Measurements from ENCODE around the gene FRAT1.
A peak's percentile ranks its signal among the peaks of the same experiment; 100 is the strongest.
"Not testable (repeated sequence)": the region's sequence is repeated elsewhere in the genome, so short reads cannot be mapped to it uniquely, and the experiment has no call there.

FRAT1 gene

DNA sequence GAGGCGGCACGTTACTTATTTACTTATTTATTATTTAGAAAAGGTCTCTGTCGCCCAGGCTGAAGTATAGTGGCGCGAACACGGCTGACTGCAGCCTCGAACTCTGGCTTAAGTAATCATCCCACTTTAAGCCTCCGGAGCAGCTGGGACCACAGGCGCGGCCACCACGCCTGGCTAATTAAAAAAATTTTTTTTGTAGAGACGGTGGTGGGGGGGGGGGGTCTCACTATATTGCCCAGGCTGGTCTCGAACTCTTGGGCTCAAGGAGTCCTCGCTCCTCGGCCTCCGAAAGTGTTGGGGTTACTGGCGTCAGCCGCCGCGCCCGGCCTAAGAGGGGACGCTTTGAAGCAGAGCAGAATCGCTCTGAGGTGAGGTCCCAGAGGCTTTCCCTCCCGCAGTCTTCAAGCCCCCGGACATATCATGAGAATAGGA, 16.1 kb downstream of the FRAT1 start:
- DNase-seq: no peak

DNA sequence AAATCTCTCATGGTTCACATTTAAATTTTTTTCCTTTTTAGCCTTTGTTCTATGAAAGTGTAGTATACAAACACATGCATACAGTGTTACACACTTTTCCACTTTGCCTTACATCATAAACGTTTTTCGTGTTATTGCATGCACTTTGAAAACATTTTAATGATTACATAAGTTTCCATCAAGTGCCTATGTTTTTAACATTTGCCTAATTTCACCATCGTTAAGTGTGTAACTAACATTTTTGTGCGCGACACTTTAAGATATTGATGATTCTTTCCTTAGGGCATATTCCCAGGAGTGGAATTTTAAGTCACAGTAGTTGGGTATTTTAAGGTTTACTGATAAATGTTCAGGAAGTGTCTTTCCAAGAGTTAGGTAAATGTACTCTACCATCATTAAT, 16.9 kb downstream of the FRAT1 start:
- no peak for DNase-seq

DNA sequence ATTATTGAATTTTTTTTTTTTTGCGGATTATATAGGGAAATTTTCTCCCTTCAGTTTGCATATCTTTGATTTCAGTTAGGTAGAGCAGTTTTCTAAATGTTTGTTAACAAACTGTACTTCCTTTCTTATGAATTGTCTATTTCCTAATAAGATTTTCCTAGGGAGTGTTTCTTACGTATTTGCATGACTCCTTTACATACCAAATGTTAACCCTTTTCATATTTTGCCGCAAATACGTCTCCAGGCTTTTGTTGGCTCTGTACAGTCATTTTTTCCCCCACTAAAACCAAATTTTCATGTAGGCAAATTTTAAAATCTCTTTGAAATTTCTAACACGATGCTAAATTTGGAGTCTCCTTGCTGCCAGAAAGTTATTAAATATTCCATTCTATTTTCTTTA, 17.4 kb downstream of the FRAT1 start:
- no peak for DNase-seq

DNA sequence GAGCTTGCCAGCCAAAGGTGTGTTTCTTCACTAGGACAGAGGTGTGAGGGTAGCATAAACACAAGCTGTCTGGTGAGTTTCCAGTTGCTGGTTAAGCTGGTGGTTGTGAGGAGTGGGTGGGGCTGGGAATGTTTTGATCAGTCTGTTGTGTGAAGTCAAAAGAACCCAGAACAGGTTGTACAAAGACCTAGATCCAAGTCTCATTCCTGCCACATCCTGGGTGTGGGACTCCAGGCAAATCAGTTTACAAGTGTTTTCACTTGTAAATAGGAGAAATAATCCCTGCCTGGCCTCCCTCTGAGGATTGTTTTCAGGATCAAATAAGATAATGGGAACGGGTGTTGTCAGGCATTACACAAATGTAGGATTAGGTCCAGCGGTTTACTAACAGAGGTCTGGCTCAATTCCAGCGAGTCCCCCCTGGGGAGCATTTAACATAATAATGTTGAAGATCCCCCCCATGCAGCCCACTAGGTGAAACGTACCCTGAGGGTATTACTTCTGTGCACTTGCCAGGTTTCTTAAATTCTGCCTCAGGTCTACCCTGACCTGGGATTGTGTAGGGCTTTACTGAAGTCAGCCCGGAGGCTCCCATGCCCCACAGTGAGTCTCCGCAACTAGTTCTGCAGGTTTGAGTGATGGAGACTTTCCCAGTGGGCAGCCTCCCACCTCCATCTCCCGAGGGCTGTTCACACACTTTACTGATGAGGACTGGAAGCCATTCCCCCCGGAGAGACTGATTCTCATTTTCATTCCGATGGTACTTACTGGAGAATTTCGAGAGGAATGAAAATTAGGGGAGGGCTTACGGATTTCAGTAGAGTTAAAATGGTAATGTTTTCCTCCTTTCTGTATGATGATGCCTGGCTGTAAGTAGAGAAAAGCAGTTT, 18.1 kb downstream of the FRAT1 start:
- peak; percentile 12 for DNase-seq

DNA sequence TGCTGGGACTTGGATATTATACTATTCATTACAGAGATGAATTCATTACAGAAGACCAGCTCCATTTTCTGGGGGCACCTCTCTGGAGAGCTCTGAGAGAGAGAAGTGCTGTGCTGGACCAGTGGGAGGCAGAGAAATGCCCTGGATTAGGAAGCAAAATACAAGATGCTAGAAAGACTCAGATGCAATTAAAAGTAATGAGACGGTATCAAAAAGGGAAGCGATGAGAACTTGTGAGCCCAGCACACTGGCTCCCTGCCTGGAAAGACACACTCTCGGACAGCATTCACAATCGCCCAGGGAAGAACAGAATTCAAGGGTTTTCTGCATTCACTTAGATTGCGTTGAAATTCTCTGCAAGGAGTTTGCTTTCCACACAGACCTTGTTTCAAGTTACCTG, 19.0 kb downstream of the FRAT1 start:
- DNase-seq: no peak

DNA sequence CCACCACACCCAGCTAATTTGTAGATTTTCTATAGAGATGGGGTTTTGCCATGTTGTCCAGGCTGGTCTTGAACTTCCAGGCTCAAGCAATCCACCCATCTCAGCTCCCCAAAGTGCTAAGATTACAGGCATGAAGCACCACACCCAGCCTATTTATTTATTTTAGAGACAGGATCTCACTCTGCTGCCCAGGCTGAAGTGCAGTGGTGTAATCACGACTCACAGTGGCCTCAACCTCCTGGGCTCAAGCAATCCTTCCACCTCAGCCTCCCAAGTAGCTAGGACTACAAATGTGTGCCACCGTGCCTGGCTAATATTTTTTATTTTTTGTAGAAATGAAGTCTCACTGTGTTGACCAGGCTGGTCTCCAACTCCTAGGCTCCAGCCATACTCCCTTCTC, 22.3 kb downstream of the FRAT1 start:
- no peak for DNase-seq

DNA sequence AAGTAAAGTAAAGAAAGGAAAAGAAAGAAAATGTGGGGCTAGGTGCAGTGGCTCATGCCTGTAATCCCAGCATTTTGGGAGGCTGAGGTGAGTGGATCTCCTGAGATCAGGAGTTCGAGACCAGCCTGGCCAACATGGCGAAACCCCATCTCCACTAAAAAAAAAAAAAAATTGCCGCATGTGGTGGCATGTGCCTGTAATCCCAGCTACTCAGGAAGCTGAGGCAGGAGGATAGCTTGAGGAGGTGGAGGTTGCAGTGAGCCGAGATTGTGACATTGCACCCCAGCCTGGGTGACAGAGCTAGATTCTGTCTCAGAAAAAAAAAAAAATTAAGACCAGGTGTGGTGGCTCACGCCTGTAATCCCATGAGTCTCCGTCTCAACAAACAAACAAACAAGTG, 24.6 kb downstream of the FRAT1 start:
- DNase-seq: not testable (repeated sequence)

DNA sequence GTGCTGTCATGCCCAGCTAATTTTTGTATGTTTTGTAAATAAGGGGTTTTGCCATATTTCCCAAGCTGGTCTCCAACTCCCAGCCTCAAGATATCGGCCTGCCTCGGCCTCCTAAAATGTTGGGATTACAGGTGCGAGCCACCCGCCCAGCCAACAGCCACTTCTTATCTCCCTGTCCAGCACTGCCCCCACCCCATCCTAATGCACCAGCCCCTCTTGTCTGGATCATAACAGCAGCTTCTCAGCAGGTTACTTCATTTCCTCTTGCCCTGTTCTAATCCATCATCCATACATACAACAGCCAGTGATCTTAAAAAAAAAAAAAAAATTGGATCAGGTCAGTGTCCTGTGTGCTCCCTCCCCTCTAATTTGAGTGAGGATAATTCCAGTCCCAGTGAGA, 28.2 kb downstream of the FRAT1 start:
- no peak for DNase-seq

DNA sequence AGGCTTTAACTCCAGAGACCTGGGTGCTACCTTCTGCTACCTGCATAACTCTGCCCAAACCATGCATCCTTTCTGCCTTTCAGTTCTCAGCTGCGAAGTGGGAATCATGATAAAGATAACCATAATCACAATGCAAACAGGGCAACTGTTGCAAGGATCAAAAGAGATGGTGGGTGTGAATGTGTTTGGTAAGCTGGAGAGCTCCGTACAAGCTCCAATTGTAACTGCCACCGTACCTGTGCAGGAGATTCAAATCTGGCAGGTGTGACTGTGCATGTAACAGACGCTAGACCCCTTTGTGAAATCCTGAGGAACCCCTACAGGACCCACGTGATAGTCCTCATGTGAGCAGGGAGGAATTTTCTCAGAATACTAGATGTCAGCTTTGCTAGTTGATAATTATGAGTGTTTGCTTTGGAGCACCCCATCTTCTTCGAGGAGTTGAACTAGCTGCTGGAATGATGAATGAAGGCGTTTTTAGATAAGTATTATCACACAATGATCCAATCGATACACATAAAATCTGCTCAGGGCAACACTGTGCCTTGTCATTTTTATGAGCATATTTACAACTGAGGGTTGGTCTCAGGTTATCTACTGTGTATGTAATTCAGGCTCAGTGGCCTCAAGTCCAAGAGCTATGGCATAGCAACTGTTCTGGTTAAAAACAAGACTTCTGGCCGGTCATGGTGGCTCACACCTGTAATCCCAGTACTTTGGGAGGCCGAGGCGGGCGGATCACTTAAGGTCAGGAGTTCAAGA, 30.9 kb downstream of the FRAT1 start:
- no peak for DNase-seq

DNA sequence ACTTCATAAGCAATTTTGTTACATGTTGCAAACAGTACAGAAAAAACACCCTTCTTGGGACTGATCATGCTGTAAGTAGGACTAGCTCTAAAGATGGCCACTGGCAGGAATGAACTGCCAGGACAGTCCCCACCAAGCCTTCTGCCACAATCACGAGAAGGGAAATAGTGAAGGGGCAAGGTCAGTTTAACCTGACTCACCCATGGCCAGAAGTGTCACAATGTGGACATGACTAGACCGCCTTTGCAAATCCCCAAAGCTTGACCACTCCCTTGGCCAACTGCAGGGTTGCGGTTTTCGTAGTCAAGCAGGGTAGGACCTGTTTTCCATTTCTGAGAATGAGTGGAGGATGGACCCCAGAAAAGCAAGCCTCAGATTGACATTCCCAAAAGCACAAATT, 34.9 kb downstream of the FRAT1 start:
- no peak for DNase-seq

DNA sequence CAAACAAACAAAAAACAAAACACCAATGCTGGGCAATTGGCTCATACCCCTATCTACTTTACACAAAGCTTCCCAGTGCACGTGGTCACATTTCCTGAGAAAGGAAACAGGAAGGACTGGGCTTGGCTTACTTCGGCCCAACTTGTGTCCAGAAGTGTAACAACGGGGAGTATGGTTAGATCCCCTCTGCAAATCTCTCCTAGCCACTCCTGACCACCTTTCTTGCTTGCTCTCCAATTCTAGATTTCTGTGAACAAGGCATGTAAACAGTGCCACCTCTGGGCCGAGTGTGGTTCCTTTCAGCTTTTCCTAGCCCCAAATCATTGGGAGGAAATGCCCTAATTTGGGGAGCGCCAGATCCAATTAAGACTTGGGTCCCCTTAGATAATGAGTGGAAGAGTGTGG, 36.5 kb downstream of the FRAT1 start:
- DNase-seq: no peak

DNA sequence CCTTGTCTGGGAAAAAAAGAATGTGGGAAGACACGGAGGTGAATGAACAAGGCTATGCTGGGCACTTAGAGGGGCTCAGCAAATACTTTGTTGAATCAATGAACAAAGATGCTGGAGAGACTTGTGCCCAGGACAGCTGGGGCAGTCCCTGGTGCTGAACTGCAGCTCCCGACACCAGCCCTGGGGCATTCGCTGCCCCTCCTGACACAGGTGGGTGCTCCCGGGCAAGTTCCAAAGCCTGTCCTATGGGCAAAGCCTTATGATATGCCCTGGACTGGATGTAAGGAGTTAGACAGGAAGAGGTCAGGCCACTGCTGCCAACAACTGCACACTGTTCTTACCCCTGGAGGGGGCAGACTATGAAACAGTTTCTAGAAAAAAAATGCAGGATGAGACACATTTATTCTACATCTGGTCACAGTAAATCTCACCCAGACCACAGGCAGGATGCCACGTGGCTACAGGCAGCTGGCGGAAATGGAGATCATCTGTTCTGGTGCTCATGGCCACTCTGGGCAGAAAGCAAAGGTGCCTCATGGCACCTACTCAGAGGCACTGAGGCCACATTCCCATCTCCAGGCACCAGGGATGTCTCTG, 37.3 kb downstream of the FRAT1 start:
- no peak for DNase-seq

DNA sequence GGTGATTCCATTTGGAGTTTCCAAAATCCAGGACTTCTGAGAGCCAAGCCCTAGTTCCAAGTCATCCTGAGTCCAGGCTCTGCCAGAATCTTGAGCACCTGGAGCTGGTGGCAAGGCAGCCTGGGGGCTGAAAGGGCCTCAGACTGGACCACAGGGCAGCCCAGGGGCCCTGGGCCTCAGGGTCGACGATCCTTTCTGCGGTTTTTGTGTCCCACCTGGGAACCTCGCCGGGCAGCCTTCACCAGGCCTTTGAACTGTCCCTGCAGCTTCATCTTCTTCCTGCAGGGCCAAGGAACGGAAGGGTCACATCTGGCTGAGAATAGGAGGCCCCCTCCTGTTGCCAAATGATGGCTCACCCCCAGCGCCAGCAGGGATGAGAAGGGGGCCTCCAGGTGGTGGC, 37.8 kb downstream of the FRAT1 start:
- no peak for DNase-seq

DNA sequence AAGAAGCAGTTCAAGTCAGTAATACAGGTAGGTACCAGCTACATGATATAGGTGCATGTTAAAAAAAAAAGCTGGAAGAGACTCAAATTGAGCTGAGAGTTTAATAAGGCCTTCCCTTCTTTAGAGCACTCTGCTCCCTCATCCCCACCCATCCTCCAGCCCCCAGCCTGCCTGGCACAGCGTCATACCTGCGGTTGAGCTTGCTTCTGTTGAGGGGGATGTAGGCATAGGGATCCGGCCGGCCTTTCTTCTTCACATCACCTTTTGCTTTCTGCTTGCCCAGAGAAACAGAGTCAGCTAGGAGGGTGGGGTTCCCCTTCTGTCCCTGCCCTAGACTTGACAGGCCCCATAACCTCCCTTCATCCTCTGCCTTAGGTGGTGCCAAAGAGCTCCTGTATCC, 39.3 kb downstream of the FRAT1 start:
- no peak for DNase-seq

DNA sequence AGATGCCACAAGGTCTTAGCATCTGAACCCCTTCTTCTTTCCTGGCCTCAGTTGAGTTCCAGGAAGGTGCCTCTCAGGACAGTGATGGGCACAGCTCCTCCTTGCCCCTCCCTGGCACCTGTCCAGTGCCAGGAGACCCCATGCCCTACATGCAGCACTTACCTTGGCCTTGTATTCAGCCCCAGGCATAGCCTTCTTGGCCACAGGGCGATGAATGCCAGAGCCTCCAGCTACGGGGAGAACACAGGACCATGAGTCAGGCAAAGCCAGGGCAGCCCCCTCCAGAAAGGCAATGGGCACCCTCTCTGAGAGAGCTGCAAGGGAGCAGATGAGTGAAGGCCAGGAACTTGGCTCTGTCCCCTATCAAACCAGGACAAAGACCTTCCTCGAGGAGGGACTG, 39.7 kb downstream of the FRAT1 start:
- DNase-seq: no peak

DNA sequence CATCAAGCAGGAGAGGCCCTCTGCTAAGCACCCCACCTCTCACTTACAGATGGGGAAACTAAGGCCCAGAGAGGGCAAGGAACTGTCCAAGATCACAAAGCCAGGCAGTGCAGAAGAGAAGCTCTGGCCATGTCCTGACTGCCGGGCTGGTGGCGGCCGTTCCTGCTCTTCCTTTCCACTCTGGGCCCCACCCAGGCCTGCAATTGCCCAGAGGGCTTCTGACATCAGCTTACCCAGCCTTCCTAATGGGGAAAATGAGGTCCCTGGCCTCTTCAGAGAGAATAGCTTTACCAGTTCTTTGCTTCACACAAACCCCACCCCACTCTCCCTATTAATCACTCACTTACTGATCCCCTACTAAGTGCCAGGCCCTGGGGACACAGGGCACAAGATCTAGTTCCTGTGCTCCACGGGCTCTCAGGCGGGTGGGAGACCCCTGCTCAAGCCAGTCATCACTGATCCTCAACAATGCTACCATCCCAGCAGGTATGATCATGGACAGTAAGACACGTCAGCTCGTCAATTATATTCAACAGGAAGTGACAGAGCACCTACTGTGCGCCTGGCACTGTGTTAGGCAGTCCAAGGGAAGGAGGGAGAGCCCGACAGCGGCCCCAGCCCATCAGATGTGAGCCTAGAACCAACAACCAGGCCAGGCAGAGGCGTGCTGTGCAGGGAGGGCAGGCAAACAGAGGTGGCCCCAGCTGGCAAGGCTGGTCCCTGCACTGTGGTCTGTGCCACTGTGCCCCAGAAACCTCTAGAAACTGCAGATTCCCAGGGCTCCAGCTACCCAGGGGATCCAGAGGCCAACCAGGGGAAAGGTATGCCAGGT, 41.9 kb downstream of the FRAT1 start:
- DNase-seq: no peak

DNA sequence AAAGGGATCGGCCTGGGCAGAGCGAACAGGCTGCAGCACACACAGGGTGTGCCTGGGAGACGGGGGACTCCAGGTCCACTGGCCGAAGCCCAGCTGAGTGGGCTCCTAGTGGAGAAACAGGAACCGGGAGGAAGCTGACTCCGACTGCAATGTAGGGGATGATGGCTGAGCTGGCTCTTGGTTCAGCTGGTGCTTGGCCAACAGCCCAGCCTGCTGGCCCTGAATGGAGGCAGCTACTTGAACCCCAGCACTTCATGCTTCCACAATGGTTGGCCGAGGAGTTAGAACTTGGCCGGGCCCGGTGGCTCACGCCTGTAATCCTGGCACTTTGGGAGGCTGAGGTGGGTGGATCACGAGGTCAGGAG, 42.4 kb downstream of the FRAT1 start:
- DNase-seq: no peak

DNA sequence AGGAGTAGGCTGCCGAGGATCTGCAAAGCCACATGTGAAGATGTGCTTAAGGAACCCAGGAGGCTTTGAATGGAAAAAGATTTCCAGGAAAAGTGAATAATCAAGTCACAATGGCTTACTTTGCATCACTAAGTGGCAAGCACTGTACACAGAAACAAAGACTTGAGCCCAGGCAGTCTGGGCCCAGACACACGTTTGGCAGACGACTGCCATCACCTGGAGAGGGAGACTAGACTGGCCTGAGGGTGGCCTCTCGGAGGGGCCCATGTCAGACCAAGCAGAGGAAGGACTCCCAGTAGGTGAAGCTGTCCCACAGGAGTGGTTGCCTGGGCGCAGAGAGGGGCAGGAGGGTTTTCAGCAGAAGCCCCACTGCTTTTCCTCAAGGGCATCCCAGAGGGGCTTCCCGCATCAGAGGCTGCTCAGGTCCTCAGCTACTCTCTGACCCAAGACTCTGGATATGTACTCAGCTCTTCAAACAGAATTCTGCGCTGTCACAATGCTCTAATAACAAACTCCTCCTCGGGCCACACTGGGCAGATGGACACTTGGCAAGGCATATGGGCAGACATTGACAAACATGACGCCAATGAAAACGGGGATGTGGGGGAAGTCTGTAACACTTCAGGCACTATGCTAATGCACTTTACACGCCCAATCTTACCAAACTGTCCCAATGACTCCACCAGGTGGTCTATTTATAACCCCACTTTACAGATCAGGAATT, 43.4 kb downstream of the FRAT1 start:
- DNase-seq: no peak

DNA sequence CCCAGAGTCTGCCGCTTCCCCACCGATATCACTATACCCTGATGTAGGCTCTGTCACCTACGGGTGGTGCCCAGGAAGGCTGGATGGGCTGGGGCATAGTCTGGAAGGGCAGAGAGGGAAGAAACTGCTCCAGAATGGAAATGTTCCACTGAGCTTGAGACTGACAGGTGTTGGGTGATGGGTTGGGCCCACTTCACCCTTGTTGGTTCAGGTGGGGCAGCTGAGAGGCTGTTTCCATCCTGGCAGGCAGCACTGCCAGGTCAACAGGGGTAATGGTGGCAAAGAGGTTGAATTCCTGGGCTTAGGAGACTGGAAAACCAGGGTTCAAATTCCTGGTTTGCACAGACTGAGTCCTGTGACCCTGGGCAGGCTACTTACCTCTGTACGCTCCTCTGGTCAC, 44.0 kb downstream of the FRAT1 start:
- no peak for DNase-seq

DNA sequence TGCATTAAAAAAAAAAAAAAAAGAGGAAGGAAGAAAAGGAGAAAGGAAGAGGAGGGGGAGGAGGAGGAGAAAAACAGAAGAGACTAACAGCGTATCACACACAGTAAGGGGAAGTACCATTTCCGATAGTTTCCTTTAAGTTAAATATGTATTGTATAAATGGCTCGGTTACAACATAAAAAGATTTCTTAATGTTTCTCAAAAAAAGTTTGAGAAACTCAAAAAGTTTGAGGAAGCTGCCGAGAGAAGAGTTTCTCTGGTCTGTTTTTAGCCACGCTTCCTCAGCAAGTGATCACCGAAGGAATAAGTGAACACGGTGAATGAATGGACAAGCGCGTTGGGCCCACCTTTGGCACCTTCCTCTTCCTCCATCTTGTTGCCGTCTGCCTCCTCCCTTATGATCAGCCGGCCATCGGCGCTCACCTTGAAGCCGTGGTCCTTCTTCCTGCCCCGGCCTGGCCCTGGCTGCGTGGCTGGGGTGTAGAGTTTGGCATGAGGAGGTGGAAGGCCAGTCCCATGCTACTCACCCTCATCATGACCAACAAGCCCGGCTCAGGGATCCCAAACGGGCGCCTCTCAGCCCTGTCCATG, 46.8 kb downstream of the FRAT1 start:
- no peak for DNase-seq

DNA sequence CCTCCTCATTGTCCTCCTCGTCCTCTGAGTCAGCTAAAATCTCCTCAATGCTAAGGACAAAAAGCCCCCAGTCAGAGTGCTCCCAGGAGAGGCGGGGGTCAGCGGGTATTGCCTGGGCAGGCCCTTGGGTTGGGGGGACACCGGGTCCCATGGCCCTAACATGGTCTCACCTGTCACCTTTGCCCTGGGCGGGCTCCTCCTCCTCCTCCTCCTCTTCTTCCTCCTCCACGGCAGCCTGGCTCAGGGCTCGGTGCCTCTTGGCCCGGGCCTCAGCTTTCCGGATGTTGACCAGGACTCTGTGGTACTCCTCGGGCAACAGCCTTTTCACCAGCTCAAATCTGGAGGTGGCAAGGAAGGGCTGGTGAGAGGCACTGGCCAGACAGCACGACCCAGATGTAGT, 47.5 kb downstream of the FRAT1 start:
- no peak for DNase-seq

DNA sequence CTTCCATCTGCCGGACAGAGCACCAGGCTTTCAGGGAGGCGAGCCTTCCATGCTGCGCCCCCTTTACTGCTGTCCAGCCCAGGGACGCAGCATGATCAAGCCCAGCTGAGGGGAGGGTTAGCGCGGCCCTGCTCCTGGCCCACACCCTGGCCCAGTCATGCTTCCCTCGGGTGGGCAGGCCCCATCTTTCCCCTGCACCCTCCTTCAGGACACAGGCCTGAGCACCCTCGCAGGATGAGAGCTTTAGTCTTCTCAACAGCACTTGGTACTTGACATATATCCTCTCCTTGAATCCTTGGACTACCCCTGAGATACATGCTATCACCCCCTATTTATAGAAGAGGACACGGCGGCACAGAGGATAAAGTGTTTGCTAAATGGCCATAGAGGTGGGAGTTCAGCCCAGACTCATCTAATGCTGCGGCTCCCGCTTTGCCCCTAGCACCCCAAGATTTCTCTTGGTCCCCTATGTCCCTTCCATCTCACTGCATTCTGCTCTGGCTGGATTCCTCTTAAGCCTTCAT, 48.1 kb downstream of the FRAT1 start:
- no peak for DNase-seq

Measured in DMS79 (cell line).